HG02852 (cell line): Measurements from ENCODE around the gene ZNF275.
A peak's percentile ranks its signal among the peaks of the same experiment; 100 is the strongest.
"Not testable (repeated sequence)": the region's sequence is repeated elsewhere in the genome, so short reads cannot be mapped to it uniquely, and the experiment has no call there.

ENCODE experiments used
- ATAC-seq: cut with Tn5 transposase; IDR thresholded peaks from one replicate; pipeline ENCODE4 v1.9.1; 2021; ENCODE audit warnings: mild to moderate bottlenecking, moderate library complexity; ENCODE audit not compliant: unreplicated experiment

The ZNF275 gene

GRCh38 chrX:153333821-153334653, at the start of gene ZNF275:
ZNF275 (plus strand) TSS chrX:153334153; CDS start chrX:153336680, 2,527 bp downstream.
- peak; percentile 81 for ATAC-seq

DNA sequence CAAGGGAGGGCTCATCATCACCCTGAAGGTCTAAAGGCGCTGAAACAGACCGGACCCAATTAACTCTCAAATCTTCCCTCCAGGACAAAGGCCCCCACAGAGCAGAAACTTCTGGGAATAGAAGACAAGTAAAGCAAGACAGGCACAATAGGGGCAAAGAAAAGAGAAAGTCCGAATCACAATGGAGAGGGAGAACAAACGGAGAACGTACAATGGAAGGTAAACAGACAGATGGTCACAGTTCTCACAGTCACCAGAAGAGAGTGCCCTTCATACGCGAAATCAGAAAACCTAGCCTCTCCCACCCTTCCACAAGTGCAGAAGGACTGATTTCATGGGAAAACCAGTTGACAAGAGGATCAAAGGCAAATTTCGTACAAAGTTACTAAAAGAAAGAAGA, 48.3 kb upstream of the ZNF275 start:
- ATAC-seq, result not testable (repeated sequence)

GRCh38 chrX:153288807-153289206, 45.1 kb upstream of the ZNF275 start:
- ATAC-seq, result not testable (repeated sequence)

- ATAC-seq, result peak; percentile 55
Measured at GRCh38 chrX:153293485-153294071, 40.4 kb upstream of the ZNF275 start.

DNA sequence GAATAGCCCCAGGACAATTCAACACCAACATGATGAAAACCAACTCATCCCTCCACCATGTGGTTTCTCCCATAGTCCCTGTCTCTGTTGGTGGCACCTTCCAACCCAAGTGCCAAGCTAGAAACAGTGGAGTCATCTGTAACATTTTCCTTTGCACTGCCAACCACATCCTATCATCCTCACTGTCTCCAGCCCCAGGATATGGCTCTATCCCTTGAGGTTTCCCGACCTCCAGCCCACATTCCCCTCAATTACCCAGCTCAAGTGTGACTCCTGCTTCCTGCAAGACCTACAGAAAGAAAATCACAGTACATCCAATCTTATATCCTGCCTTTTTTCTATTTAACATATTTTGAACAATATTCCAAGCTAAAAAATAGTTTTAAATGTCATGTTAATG, 36.6 kb upstream of the ZNF275 start:
- ATAC-seq, result no peak

DNA sequence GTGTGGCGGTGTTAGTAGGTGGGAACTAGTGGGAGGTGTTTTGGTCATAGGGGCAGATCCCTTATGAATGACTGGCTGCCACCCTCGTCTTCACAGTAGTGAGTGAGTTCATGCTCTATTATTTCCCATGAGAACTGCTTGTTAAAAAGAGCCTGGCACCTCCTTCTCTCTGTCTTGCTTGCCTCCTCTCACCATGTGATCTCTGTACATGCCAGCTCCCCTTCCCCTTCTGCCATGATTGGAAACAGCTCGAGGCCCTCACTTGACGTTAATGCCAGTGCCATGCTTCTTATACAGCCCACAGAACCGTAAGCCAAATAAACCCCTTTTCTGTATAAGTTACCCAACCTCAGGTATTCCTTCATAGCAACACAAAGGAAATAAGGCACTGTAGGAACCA, 34.1 kb upstream of the ZNF275 start:
- no peak for ATAC-seq

- no peak for ATAC-seq
Measured at GRCh38 chrX:153301746-153302145, 32.2 kb upstream of the ZNF275 start.

GRCh38 chrX:153302796-153303195, 31.2 kb upstream of the ZNF275 start:
- no peak for ATAC-seq

DNA sequence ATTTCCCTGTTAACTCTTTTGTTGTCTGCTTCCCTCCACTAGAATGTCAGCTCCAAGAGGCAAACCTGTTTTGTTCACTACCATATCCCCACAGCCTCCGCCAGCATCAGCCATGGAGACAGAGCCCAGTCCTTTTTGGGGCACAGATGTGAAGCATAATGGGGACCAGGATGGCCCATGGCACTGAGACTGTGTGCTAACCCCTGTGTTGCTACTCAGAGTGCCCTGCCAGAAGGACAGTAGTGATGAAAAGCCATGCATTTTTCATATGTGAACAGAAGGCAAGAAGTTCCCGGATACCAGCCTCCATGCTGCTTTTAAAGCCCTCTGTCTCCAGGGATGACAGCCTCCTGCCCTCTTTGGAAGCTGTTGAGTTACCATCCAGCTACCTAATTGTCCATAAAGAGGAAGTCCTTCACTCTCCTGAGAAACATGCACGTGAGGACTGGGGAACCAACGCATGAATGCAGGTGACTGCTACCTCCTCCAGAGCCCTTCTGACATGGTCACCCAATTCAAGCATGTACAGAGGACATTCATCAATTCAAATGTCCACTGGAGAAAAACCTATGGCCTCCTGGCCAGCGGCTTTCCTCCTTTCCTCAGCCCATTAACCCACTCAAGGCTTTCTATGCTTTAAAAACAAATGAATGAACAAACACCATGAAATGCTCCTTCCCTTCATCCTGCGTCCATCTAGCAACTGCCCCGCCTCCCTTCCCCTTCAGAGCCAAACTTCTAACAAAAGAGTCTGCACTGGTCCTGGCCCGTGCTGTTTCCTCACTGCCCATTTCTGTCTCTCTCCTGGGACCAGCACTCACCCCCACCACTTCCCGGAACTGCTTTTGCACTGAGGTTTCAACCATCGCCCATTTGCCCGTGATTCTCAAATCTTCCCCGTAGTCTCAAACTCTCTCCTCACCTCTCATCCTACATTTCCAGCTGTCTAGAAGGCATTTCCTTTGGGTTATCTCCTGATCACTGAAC, 30.4 kb upstream of the ZNF275 start:
- no peak for ATAC-seq

GRCh38 chrX:153304988-153305736, 28.8 kb upstream of the ZNF275 start:
- ATAC-seq, result no peak

GRCh38 chrX:153305972-153306371, 28.0 kb upstream of the ZNF275 start:
- no peak for ATAC-seq

DNA sequence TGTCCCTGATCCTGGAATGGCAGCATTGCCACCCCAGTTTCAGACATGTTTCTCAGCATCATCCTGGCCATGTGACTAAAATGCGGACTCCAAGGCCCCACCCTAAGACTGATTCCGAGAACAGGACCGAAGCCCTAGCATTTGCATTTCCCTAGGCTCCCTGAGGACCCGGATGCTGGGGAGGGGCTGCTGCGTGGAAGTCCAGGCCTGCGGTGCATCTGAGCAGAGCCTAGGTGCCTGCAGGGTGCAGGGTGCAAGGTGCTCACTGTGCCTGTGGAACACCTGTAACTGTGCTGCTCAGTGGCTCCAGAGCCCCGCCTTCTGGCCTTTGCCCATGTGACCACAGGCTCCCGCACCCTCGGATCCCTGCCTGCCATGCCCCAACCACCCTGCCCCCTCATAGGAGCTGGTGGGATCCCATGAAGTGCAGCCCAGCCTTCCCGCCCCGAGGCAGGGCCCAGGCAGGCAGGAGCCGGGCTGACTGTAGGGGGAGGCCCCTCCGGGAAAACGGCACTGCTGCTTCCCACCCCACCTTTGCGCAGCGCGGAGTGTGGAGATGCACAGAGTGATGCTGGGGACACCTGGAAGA, 27.3 kb upstream of the ZNF275 start:
- ATAC-seq, result no peak

DNA sequence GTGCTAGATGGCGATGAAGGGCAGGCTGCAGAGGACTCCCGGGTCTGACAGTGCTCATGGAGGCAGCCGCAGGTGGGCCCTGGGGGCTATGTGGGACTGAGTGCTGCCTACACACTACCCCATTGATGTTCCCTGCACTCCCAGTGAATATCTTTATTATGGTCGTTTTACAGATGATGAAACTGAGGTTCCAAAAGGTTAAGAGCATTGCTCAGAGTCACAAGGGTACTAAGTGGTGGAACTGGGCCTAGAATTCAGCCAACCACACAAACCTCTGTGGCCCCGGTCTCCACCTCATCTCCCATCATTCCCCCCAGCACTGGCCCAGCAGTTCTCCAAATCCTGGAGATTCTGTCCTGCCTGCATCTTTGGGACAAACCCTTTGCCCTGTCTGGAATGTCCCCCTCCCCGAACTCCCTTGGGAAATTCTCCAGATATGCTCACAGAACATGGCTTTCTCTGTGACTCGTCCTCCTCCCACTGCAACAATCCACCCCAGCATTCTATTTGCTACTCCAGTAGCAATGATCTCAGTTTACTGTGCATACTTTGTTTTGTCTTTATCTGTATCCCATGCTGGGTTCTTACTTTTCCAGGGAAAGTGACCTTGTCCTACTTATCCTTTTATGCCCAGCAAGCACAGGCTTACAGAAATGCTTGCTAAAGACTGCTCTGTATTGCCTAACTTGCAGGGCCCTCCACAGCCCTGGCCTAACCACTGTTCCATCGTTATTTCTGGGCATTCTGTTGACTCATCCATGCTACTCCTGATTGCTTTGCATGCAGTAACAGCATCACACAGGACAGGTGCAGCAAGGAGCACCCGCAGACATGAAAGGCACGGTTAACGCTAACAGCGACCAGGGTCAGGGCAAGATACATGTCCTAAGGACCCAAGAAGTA, 26.4 kb upstream of the ZNF275 start:
- ATAC-seq, result no peak

GRCh38 chrX:153310901-153311300, 23.1 kb upstream of the ZNF275 start:
- no peak for ATAC-seq

- ATAC-seq, result no peak
Measured at GRCh38 chrX:153312041-153312440, 21.9 kb upstream of the ZNF275 start.

DNA sequence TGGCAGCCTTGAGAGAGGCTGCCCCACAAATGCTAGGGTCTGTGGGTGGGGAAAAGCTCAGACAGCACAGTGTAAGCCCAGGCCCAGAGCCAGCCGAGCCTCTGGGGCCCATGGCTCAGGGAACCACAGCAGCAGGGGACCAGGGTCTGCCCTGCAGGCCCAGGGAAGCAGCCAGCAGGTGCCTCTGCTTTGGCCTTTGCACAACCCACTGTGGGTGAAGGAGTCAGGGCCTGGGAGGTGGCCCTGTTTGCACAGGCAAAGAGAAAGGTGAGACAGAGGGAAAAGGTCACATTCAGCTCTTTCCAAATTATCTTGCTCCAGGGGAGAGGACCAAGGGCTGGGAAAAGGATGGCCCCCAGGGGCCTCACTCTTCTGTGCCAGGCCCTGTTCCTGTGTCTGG, 21.1 kb upstream of the ZNF275 start:
- ATAC-seq, result no peak

DNA sequence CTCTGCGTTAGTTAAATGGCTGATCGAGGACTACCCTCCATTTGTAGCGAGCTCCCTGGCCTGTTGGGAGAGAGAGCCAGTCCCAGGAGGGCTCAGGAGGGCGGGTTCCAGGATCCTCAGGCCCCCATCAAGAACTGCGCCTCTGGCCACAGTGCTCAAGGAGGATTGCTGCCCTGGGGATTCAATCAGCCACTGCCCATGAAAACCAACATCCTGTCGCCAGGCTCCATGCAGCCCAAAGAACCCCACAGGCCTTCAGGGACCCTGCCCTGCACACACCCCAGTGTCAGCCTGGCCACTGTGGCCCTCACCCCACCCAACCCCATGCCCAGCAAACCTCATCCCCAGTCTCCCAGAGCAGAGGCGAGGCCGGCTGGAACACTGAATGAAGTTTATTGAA, 16.6 kb upstream of the ZNF275 start:
- no peak for ATAC-seq

- ATAC-seq, result no peak
Measured at GRCh38 chrX:153317996-153318722, 15.8 kb upstream of the ZNF275 start.

DNA sequence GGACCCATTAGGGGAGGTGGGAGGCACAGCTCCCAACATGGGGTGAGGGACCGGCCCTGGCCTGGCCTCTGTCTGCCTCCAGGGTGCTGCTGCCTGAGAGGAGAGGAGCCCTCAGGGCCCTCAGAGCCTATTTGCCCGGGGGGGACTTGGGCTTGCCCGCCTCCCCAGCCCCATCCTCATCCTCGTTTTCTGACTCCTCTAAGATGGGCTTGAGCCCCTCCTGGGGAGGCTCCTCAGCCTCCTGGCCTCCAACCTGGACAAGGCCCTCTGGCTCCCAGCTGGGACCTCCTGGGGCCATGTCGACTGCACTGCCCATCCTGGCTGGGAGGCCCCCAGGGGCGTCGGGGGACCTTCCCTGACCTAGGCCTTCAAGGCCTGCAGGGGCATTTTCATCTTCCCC, 15.1 kb upstream of the ZNF275 start:
- ATAC-seq, result no peak
